ENCODE data around the gene MYO1E.

GRCh38 chr15:59260090-59260489, 112.6 kb downstream of the MYO1E start:
- TF ChIP-seq, protein P1, sequence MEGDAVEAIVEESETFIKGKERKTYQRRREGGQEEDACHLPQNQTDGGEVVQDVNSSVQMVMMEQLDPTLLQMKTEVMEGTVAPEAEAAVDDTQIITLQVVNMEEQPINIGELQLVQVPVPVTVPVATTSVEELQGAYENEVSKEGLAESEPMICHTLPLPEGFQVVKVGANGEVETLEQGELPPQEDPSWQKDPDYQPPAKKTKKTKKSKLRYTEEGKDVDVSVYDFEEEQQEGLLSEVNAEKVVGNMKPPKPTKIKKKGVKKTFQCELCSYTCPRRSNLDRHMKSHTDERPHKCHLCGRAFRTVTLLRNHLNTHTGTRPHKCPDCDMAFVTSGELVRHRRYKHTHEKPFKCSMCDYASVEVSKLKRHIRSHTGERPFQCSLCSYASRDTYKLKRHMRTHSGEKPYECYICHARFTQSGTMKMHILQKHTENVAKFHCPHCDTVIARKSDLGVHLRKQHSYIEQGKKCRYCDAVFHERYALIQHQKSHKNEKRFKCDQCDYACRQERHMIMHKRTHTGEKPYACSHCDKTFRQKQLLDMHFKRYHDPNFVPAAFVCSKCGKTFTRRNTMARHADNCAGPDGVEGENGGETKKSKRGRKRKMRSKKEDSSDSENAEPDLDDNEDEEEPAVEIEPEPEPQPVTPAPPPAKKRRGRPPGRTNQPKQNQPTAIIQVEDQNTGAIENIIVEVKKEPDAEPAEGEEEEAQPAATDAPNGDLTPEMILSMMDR (IDR thresholded peaks at IDR 0.05): no peak
- TF ChIP-seq POLR2A (IDR thresholded peaks at IDR 0.05): no peak
- TF ChIP-seq POLR2AphosphoS5 (IDR thresholded peaks at IDR 0.05): peak in 1 of 3 donors; percentile 9

Measured in transverse colon (tissue), 4 donors.